Fibroblast of lung (primary cell): ENCODE data around the gene ACR.
"Not testable (repeated sequence)": the region's sequence is repeated elsewhere in the genome, so short reads cannot be mapped to it uniquely, and the experiment has no call there.

ENCODE experiments used
- CTCF ChIP-seq, 2 donors: IDR thresholded peaks in 1 of 2; conservative IDR thresholded peaks in 1 of 2; 1 replicate in 1 of 2; 2 replicates in 1 of 2; pipeline ENCODE4 v1.5.1; 2011 to 2012; ENCODE audit warnings: low read length in 2 of 2, control low read depth in 1 of 2, inconsistent platforms in 1 of 2, low read depth in 1 of 2, mild to moderate bottlenecking in 1 of 2
- EZH2 ChIP-seq: IDR thresholded peaks from 2 replicates; pipeline ENCODE4 v1.5.1; 2012; ENCODE audit warnings: low read length, control low read depth, mild to moderate bottlenecking; ENCODE audit errors: missing control alignments

GRCh38 chr22:50756949-50757491 lies 19.0 kb downstream of the ACR start:
- peak in 1 of 2 donors; percentile 35 for TF ChIP-seq CTCF (conservative IDR thresholded peaks at IDR 0.05 in 1 of 2, IDR thresholded peaks at IDR 0.05 in 1 of 2; ENCODE audit: low read depth in 1 of 2, low read length in 2 of 2)
- TF ChIP-seq EZH2, result not testable (repeated sequence)
